DMS53 treated with DMSO at 0.1 percent for 48 hours (cell line): Measurements from ENCODE around the gene FANCL.
"Not testable (repeated sequence)": the region's sequence is repeated elsewhere in the genome, so short reads cannot be mapped to it uniquely, and the experiment has no call there.

ENCODE experiments used
- DNase-seq: peaks from one replicate; lab custom pipeline; 2025; ENCODE audit not compliant: unreplicated experiment; lab: John Stamatoyannopoulos, UW

Gene FANCL

DNA sequence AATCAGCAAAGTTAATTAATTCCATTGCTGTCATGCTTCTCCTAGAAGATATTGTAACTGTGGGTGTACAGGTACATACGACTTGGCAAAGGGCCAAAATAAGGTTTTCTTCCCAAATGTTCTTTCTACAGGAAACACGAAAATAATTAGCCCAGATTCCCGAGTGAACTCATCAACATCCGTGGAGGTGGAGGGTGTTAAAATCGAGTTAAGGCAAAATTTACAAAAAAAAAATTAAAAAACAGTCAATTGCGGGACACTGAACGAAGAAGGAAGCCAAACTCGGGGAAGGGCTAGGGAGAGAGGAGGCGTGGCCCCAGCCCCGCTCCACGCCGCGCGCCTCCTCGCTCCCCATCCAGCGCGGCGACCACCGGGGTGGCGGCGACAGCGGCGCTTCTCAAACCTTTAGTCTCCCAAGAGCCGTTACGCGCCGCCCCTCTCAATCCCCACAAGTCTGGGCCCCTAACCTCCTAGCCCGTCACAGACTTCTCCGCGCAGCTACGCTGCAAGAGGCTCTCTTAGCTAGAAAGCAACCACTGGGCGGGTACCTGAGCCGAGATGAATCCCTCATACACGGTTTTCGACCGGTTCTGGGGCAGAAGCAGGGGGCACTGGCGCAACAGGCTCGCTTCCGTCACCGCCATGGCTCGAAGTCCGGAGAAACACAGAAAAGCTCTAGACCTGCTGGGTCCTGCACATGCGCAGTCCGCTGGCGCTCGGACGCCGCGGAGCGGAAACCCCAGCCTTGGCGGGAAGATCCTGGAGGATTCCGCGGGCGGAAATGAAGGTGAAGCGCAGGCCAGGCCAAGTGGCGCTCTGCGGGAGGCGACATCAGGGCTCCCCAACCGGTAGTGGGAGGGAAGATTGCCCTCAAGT, at the start of gene FANCL:
TSS of gene FANCL (minus strand) at position 656 of the 876 bp plus-strand sequence. CDS start at position 644, 12 bp downstream.
- DNase-seq: peak; percentile 88

DNA sequence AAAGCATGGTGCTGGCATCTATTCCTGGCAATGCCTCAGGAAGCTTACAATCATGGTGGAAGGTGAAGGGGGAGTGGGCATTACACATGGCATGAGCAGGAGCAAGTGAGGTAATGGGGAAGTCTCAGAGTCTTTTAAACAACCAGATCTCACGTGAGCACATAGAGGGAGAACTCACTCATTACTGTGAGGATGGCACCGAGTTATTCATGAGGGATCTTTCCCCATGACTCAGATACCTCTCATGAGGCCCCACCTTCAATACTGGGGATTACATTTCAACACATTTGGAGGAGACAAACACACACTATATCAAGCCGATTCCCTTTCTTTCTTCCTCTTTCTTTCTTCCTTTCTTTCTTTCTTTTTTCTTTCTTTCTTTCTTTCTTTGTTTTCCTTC, 47.9 kb upstream of the FANCL start:
- DNase-seq: peak; percentile 19

DNA sequence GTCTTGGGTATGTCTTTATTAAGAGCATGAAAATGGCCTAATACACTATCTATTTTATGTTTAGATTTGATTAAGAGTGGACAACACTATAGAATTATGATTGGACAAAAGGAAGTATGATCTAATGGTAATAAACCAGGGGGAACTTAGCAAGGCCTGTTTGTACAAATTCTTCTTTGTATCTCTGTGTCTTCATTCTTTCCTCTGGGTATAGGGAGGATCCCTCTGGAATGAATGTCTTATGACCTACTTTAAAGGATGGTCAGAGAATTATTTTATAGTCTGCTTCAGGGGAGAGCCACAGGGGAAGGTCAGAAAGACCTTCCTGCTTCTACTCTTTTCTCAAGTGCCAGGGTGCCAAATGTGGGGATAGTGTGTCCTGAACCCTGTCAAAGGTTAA, 42.8 kb upstream of the FANCL start:
- DNase-seq: no peak

DNA sequence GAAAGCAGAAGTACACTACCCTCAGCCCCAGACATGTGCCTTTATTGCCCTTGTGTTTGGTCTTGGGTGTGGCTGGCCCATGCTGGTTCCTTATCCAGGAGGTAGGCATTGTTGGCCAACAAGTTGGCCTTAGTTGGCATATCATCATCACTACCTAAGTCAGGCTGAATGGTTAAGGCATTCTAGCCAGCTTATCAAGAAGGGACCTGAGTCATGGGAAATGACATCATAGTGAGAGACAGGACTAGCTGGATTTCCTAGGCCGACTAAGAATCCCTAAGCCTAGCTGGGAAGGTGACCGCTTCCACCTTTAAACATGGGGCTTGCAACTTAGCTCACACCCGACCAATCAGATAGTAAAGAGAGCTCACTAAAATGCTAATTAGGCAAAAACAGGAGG, 34.0 kb upstream of the FANCL start:
- not testable (repeated sequence) for DNase-seq

DNA sequence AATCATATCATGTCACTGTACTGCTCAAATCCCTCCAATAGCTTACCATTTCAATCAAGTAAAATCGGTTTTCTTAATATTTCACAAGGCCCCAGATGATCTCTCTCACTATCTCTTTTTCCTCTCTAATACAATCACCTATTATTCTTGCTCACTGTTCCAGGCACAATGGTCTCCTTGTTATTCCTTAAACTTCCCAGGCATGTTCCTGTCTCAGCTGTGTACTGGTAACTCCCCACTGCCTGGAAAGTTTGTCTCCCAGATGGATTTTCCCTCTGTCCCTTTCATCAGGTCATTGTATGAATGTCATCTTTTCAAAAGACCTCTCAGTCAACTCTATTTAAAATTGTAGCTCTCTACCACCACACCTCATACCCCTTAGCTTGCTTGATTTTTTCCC, 30.7 kb upstream of the FANCL start:
- DNase-seq: no peak

DNA sequence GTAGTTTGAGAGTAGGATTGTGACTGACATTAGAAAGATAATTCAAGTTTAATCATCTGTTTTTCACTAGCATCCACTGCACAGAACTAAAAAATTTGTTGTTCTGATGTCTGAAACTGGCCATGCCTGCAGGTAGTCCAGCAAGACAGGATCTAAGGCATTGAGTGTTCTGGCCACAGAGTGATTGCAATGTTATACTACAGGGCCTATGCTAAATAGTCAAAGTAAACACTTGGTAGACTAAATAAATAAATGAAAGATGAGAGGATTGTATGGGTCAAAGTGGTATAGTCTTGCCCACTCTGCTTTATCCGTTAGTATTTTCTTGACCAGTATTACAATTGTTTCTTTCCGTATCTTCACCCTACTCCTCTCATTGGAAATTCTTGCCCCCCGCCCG, 27.6 kb upstream of the FANCL start:
- DNase-seq: peak; percentile 87

DNA sequence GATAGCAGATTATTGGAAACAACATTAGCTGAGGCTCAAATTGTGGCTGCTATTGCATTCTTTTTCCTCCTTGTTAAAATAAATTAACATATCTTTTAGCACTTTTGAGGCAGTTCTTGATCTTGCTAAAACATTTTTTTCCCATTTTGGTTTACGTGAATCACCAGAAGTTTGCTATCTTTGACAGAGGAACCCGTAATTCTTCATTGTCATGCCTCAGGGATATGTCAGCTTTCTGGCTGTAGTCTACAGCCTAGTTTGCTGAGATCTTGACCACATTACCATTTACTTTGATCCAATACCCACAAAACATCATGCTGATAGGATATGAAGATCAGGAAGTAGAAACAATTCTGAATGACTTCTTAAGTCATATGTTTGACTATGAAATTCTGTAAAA, 25.1 kb upstream of the FANCL start:
- DNase-seq: no peak

DNA sequence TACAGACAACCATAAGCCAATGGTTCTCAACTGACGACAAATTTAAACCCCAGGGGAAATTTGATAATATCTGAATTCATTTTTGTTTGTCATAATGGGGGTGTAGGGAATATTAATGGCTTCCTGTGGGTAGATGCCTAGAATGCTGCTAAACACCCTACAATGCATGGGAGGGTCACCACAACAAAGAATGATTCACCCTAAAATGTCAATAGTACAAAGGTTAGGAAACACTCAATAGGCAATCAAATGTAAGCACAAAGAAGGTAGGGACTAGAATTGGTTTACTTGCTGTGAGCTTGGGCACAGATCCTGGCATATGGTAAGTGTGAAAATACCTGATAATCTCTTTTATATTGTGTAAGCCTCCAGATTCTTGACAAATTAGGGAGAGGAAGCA, 20.1 kb upstream of the FANCL start:
- DNase-seq: no peak

DNA sequence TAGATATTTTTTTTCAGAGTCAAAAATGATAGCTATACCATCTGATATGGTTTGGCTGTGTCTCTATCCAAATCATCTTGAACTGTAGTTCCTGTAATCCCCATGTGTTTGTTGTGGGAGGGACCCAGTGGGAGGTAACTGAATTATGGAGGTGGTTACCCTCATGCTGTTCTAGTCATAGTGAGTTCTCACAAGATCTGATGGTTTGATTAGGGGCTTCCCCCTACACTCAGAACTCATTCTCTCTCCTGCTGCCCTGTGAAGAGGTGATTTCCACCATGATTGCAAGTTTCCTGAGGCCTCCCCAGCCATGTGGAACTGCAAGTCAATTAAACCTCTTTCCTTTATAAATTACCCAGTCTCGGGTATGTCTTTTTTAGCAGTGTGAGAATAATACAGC, 17.3 kb upstream of the FANCL start:
- DNase-seq: not testable (repeated sequence)

DNA sequence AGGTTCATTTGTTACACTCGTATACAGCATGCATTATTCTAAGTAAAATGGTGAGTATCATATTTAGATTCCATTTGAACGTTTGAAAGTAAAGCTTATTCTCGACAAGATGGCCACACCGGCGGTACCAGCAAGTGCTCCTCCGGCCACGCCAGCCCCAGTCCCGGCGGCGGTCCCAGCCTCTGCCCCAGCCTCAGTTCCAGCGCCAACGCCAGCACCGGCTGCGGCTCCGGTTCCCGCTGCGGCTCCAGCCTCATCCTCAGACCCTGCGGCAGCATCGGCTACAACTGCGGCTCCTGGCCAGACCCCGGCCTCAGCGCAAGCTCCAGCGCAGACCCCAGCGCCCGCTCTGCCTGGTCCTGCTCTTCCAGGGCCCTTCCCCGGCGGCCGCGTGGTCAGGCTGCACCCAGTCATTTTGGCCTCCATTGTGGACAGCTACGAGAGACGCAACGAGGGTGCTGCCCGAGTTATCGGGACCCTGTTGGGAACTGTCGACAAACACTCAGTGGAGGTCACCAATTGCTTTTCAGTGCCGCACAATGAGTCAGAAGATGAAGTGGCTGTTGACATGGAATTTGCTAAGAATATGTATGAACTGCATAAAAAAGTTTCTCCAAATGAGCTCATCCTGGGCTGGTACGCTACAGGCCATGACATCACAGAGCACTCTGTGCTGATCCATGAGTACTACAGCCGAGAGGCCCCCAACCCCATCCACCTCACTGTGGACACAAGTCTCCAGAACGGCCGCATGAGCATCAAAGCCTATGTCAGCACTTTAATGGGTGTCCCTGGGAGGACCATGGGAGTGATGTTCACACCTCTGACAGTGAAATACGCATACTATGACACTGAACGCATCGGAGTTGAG, 10.4 kb upstream of the FANCL start:
- not testable (repeated sequence) for DNase-seq

DNA sequence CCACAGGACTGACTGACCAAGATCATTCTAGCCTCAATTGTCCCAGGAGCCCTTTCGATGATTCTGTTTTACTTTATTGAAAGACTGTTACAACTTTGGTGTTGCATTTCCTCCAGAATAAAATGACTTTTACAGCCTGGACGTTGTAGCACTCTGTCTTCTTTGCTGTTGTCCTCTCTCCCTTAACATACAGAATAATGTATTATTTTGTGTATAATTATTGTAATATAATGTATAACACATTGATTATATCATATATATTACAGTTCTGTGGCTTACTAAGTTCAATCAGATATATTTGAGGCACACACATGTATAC, 380 bp upstream of the FANCL start:
- DNase-seq: no peak

DNA sequence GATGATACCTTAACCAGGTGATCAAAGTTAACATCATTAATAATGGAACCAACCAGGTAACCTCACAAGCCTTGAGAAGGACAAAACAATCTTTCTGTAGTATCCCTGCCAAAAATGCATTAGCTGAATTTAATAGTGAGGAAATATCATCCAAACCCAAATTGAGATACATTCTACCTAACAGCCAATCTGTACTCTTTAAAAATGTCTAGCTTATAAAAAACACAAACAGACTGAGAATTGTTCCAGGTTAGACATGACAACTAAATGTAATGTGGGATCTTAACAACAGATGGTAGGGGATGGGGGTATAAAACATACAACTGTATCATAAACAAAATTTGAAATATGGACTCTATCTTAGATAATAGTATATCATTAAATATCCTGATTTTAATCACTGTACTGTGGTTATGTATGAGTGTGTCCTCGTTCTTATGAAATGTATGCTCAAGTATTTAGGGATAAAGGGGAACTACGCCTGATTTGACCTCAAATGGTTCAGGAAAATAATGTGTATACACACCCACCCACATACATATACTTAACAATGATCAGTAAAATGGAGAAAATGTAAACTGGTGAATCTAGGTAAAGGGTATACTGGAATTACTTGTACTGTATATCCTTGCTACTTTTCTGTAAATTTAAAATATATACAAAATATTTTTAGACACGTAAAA, 1.7 kb downstream of the FANCL start:
- DNase-seq: no peak

DNA sequence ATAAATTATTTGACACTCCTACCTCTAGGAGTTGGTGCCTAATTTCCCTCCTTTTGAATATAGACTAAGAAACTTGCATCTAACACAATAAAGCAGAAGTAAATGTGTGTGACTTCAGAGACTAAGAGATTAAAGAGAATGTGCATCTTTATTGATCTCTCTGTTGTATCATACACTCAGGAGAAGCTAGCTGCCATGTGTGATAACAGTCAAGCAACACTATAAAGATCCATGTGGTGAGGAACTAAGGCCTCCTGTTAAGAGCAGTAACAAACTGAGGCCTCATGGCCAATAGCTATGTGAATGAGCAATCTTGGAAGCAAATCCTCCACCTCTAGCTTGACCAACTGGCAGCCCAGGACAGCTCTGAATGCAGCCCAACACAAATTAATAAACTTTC, 3.4 kb downstream of the FANCL start:
- no peak for DNase-seq

DNA sequence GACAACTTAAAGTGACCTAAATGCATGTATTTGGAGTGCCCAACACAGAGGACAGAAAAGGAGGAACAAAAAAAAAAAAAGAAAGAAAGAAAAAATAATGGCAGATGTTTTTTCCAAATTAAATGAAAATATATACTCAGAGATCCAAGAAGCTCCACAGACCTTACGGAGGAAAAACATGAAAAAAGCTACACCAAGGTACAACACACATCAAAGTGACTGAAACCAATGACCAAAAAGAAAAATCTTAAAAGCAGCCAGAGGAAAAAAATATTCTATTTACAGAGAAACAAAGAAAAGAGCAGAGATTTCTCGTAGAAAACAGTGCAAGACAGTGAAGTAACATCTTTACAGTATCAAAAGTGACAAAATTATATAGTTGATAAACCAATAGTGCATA, 5.1 kb downstream of the FANCL start:
- no peak for DNase-seq

DNA sequence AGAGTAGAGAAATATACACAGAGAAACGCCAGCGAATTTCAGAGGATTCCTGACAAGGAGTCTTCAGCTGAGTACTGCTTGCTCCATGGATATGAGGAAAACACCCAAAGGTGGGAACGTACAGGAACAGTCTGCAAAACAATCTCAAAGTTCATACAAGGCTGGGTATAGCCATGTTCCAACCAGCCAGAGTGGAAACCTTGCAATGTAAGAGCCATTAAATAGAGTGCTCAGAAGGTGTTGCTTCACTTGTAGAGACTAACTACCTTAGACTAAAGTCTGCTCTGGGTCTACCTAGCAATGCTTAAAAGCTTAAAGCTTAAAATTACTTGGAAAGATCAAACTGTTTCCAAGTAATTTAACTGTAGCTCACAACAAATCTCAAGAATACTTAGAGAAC, 6.0 kb downstream of the FANCL start:
- no peak for DNase-seq

DNA sequence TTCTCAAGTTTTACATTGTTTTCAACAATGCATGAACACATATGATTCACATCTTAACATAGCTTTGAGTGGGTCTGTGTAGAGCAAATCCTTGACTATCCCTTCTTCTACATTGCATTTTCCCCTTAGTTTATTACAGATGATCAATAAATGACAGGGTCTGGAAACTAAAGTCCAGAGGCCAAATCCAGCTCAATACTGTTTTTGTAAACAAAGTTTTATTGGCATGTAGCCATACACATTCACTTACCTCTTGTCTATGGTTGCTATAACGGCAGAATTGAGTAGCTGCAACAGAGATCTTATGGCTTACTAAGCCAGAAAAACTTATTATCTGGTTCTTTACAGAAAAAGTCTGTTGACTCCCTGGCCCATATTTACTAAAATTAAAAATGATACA, 12.8 kb downstream of the FANCL start:
- DNase-seq: no peak

DNA sequence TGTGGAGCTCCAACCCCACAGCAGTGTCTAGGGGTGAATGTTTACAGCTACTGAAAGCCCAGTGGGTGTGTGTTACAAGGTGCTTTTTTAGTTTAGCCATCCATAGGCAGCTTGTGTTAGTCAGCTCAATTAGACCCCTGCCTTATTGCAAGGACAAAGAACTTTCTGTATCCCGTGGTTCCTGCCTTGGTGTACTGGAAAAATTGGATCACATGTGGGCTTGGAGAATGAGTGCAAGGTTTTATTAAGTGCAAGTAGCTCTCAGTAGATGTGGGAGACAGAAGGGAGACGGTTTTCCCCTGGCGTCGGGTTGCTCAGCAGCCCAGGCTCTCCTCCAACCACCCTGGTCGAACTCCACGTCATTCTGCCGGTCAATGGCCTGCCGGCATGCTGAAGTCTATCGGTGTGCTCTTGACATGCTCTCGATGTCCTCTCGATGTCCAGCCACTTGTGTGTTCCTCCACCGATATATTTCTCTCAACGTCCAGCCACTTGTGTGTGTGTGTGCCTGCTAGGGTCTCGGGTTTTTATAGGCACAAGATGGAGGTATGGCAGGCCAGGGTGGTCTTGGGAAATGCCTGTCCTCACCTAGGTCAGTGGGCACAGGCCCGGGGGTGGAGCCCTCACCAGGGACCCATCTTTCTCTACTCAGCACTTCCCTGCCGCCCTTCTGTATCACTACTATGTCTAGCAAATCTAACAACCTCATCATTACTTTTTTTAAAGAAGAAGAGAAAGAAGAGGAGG, 13.8 kb downstream of the FANCL start:
- no peak for DNase-seq

DNA sequence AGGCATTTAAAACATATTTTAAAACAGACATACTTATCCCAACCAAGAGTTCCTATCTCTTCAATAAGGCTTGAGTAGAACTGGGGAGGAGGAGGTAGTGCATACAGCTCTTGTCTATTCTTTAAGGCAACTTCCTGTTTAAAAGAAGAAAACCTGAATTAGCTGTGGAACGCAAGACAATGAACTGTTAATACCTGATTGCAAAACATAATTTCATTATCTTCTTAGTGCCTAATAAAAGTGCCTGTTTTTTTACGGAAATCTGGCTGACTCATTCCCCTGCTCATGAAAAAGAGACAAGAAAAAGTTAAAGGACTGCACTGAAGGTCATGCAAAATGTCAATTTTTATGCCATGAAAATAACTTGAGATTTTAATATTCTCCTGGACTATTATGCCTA, 19.2 kb downstream of the FANCL start:
- DNase-seq: no peak

DNA sequence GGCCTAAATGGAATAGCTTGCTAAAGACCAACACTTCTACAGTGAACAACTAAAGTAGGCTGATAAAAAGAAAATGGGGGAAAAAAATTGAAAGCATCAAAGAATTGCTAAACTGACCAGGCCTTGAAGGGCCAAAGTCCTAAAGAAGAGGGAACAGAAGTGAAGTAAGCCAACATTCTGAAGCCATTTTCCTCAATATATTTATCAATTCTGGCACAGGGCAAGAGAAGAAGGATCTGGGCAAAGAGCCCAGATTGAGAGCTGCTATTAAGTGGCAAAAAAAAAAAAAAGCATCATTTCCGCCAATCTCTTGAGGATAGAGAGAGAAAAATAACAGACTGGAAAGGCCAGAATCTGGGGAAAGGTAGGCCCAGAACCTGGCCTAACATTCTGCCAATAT, 25.7 kb downstream of the FANCL start:
- DNase-seq: no peak

DNA sequence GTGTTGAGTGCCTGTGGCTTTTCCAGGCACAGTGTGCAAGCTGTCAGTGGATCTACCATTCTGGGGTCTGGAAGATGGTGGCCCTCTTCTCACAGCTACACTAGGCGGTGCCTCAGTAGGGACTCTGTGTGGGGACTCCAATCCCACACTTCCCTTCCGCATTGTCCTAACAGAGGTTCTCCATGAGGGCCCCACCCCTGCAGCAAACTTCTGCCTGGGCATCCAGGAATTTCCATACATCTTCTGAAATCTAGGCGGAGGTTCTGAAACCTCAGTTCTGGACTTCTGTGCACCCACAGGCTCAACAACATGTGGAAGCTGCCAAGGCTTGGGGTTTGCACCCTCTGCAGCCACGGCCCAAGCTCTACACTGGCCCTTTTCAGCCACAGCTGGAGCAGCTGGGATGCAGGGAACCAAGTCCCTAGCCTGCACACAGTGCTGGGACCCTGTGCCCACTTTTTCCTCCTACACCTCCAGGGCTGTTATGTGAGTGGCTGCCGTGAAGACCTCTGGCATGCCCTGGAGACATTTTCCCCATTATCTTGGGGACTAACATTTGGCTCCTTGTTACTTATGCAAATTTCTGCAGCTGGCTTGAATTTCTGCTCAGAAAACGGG, 30.1 kb downstream of the FANCL start:
- DNase-seq: not testable (repeated sequence)

DNA sequence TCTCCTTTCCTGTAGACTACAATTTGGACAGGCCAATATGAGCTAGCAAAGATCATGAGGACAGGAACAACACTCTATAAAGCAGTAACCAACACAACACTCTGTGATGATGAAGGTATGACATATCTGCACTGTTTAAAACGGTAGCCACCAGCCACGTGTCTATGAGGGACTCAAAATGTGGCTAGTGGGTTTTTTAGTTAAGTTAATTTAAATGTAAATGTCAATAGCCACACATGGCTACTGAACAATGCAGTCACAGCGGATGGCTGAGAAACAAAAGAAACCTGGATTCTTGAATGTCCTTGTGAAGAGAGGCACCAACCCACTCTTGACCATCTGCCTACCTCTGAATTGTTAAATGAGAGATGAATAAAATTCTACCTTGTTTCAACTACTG, 33.9 kb downstream of the FANCL start:
- DNase-seq: no peak
